ENCODE data around the gene ARID4B.

DNA sequence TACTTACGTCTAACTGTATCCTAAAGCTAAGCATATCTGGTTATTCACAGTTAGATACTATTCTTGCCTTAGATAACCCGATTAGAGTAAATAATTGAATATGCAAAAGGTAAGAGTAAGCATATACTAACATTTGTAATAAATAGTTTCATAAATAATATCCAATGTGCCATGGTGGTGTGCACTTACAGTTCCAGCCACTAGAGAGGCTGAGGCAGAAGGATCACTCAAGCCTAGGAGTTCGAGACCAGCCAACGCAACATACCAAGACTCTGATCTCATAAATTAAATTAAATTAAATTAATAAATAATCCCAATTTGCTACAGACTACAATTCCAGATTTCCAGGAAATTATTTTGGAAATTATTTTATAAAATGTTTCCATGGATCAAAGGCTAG lies 12.2 kb downstream of the ARID4B start:
- TF ChIP-seq CTCF (IDR thresholded peaks at IDR 0.05; ENCODE audit: low read depth, low read length) = no peak
- no peak for TF ChIP-seq EZH2phosphoT487 (IDR thresholded peaks at IDR 0.05; ENCODE audit: low read depth)
